IPS-NIHi7 (cell line): ENCODE results near the gene SPRR2B.
A peak's percentile ranks its signal among the peaks of the same experiment; 100 is the strongest.
"Not testable (repeated sequence)": the region's sequence is repeated elsewhere in the genome, so short reads cannot be mapped to it uniquely, and the experiment has no call there.

Experiments
- DNase-seq: peaks from one replicate; pipeline ENCODE4 v3.0.0; 2012; ENCODE audit warnings: mixed read lengths; ENCODE audit errors: extremely low spot score

SPRR2B gene

GRCh38 chr1:153032677-153033308 is 38.6 kb downstream of the SPRR2B start:
- peak; percentile 56 for DNase-seq

GRCh38 chr1:153032073-153032472 is 39.3 kb downstream of the SPRR2B start:
- no peak for DNase-seq

- no peak for DNase-seq
Measured at GRCh38 chr1:153030895-153031294, 40.5 kb downstream of the SPRR2B start, which contains the start of gene SPRR1B. Gene SPRR1B (plus strand): TSS chr1:153031203. CDS start chr1:153032346, 1,143 bp downstream.

DNA sequence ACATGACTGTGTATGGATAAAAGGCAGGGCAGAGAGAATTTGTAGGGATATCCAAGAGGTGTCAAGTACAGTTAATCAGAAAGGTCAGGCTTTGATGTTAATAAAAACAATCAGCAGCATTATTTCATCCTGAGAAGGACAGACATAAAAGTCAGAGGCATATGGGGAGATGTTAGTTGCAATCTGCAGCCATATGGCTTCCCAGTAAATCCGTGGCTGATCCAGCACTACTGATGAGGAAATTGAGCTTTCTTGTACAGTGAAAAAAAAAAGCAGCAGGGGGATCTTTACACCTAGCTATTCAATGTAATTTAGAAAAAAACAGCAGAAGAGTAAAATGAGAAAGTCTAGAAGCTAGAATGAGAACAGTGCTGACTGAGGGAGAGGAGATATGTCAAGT is 42.6 kb downstream of the SPRR2B start:
- no peak for DNase-seq

DNA sequence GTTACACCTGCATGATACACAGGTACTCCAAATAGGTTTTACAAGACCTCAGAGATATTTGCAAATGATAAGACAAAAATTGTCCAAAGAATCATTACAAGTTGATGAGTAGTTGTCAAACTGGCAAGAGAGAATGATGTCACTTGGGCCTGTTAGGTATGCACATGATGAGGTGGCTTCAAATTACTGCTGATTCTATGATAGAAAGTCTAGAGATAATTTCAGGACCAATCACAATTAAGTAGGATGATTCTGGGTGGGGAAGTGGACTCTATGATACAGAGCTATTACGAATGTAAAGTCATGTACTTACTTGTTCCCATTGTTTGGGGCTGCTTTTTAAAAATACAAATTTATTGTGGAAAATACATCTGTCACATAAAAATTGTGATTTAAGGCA is 45.6 kb downstream of the SPRR2B start:
- no peak for DNase-seq

DNA sequence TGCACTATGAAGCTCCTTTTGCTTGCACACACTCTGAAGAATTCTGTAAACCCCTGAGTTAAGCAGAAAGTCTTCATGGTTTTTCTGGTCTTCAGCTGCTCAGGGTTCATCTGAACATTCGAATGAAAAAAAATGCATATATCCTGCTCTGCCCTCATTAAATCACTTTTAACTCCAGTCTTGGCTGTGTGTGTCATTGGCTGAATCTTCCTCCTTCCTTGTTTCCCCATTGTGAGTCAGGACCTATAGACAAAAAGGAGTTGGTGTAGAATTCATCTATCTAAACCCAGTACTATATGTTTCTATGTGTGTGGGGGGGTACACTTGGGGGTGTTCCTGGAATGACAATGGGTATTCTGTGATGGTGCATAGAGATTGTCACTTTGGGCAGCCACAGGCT is 47.0 kb downstream of the SPRR2B start:
- no peak for DNase-seq

DNA sequence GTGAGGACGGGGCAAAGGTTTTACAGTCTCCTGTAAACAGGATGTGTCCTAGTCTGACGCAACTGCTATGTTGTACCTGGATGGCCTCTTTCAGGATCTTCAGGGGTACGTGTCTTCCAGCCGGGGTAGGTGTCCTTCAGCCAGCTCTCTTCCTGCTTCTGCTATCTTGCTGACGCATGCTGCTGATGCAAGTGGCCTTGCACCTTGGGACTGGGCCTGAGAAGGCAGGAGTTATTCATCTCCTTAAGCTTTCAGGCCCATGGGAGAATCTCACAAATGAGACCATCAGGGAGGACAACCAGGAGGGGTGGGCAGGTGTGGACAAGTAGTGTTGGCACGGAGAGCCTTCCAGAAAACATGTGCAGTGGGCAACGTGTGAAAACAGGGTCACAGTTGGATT is 48.3 kb downstream of the SPRR2B start:
- DNase-seq = no peak

- not testable (repeated sequence) for DNase-seq
Measured at GRCh38 chr1:153022340-153022739, 49.1 kb downstream of the SPRR2B start.

- not testable (repeated sequence) for DNase-seq
Measured at GRCh38 chr1:153021829-153022228, 49.6 kb downstream of the SPRR2B start.
